HG02798 (cell line): Measurements from ENCODE around the gene IMP3.
"Not testable (repeated sequence)": the region's sequence is repeated elsewhere in the genome, so short reads cannot be mapped to it uniquely, and the experiment has no call there.

Experiments used
- ATAC-seq: cut with Tn5 transposase; IDR thresholded peaks from one replicate; pipeline ENCODE4 v1.9.1; 2021; ENCODE audit warnings: mild to moderate bottlenecking; ENCODE audit not compliant: unreplicated experiment, poor library complexity

IMP3 gene, protein sequence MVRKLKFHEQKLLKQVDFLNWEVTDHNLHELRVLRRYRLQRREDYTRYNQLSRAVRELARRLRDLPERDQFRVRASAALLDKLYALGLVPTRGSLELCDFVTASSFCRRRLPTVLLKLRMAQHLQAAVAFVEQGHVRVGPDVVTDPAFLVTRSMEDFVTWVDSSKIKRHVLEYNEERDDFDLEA

GRCh38 chr15:75639709-75640482, at the start of gene IMP3:
IMP3 (minus strand) TSS chr15:75640224; CDS start chr15:75640168, 56 bp downstream.
- peak; percentile 94 for ATAC-seq

DNA sequence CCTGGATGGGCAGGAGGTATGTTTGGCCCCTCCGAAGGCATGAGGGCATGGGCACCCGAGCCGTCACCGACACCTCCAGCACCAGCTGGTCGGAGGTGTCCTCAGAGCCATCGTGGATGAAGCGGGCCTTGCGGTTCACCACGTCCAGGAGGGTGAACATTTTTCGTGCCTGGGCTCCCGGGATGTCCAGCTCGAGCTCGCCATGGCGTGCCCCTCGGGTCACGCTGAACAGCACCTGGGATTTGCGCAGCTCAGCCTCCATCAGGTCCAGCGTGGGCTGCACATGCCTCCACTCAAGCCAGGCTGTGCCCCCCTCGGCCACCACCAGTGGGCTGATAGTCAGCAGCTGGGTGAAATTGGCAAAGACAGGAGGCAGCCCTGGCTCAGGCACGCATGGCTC, 49.4 kb upstream of the IMP3 start:
- ATAC-seq = not testable (repeated sequence)

DNA sequence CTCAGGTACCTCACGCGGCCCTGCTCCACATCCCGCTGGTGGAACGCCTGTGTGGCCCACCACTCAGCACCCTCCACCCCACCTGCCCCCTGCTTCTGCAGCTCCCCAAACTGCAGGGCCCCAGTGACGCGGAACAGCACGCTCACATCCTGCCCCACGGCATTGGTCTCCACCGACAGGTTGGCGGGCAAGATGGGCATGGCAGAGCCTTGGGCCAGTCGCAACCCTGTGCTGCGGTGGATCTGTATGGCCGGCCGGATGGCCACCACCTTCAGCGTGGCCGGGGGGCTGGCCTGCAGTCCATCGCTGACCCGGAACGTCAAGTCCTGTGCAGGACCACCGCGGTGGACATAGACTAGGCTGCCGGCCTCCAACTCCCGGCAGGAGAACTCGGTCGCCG, 48.8 kb upstream of the IMP3 start:
- no peak for ATAC-seq

DNA sequence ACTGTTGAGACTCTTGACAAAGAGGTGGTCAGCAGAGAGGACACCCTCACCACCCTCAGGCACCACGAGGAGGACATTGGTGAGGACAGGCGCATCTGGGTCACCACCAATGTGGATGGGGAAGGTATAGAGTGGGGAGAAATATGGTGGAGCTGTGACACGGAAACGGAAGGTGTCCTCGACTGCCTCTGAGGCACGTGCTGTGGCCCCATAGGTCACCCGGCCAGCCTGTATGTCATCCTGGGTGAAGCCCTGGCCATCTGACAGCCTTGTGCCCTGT, 48.2 kb upstream of the IMP3 start:
- ATAC-seq = no peak

DNA sequence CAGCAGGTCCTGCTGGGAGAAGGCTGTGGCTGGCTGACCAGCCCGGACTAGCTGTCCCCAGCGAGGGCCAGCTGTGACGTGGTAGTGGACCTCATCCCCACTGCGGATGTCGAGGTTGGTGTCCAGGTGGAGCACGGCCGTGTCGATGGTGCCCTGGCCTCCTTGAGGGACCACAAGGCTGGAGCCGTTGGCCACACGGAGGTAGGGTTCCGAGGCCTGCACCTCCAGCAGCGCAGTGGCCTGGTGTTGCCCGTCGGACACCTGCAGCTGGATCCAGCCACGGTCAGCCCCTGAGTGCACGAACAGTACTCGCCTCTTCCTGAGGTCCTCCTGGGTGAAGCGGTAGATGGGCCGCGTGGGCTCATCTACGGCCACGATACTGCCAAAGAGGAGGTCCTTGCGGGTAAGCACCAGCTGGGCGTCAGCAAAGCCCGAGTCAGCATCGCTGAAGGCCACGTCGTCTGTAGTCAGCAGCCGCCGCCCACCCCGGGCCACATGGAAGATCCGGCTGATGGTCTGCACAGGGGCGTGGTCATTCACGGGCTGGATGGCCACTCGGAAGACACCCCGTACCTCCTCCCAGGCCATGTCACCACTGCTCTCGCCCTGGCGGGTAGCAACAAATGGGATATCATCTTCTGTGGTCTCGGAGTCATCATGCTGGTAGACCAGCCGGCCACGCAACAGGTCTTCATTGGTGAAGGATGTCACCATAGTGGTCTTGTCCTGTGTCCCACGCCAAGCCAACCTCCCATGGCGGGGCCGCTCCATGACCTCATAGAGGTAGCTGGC, 47.7 kb upstream of the IMP3 start:
- ATAC-seq = no peak

- peak; percentile 62 for ATAC-seq
Observed at GRCh38 chr15:75686212-75686642, 46.2 kb upstream of the IMP3 start.

DNA sequence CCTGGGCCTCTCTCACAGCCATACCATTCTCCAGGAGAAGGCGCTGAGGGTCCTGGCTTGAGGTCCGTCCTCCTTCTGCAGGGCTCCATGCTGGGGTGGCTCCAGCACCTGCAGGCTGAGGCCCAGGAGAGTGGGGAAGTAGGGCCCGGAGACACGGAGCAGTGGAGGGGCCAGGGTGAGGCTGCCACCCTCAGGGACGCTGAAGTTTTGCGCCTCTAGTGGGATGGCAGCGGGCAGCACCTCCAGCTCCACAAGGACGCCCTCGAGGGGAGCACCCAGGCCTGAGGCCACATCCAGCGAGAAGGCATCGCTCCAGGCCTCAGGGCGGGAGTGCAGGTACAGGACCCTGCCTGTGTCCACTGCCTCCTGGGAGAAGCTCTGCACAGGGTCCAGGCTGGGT, 45.2 kb upstream of the IMP3 start:
- ATAC-seq = no peak

- ATAC-seq = no peak
Observed at GRCh38 chr15:75684648-75685047, 44.6 kb upstream of the IMP3 start.

DNA sequence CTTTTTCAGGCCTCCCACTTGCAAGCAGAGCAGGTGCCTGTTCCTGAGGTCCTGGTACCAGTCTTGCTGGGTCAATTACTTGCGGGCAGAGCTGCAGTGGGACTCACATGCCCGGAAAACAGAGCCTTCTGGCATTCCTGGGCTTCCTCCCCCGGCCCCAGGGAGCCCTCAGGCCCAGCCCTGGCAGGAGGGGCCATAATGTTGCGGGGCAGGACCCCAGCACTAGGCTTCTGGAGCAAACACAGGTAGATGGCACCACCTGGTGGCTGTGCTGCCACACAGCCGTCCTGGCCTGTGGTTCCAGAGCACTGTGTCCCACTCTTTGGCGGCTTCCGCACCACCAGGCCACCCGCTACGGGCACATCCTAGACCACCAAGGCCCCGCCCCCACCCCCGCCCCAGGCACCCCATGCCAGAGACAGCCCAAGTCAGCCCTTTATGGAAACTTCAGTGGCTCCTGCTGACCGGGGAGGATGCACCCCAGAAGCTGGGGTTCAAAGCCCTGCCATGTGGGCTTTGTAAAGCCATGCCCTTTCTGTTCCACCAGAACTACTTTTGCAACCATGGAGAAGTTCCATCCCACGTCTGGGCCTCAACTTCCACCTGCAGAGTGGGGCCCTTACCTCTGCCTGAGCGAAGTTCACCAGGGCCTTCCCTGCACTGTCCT, 43.8 kb upstream of the IMP3 start:
- peak; percentile 62 for ATAC-seq

GRCh38 chr15:75682181-75683135, 42.4 kb upstream of the IMP3 start:
- no peak for ATAC-seq

DNA sequence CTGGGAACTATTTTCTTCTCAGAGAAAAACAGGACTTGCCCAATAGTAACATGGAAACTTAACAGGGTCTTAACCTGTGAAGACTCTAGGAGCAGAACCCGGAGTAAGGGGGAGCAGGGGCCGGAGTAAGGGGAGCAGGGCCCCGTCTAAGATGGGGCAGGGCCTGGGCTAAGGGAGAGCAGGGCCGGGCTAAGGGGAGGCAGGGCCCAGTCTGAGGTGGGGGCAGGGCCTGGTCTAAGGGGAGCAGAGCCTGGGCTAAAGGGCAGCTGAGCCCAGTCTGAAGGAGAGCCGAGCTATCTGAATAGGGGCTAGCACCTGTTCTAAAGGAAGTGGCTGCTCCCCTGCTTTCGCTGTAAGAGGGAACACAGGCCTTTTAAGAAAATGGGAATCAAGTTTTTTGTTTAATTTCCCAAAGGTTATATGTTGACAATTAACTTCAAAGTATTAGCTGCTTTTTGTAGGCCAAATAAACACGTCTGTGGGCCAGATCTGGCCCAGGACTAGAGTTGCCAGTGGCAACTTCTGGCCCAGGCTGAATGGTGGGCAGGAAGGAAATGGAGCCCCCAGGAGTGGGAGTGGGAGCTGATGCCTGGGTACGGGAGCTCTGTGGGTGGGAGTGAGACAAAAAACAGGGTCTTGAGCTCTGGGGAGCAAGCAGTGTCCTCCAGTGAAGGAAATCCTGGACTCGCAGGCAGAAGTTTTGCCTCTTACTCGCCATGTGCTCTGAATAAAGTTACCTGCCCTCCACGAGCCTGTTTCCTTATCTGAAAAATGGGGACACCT, 40.2 kb upstream of the IMP3 start:
- no peak for ATAC-seq

- ATAC-seq = not testable (repeated sequence)
Observed at GRCh38 chr15:75678324-75678690, 38.3 kb upstream of the IMP3 start.

DNA sequence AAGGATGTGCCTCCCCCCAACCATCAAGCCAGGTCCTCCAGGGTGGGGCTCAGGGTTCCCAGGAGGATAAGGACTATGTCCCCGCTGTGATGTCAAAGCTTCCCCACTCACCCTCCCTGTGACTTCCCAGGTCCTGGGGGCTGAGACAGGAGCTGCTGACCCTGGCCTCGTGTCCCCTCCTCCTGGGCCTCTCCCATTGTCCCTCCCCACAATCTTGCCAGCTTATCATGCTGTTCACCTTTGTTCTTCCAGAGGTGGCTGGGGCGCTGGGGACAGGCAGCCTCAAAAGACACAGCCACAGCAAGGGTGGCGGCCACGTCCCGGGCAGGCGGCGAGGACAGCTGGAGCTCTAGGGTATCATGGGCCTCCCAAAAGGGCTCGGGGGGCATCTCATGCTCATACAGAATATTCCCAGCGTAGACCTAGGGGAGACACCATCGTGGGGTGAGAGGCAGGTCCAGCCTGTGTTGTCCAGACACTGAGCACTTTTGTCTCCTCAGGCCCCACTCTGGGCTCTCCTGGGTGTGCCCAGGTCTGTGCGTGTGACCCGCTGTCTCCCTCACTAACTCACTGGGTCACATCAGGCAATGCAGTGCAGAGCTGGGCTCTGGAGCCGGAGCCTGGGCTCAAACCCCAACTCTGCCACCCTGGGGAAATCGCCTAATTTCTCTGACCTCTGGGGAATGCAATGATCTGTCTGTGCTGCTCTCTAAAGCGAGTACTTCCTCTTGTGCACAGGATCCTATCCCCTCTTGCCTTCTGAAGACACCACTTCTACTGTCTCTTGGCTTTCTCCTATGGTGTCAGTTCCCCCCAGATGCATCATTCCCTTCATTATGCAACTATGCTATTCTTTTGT, 37.7 kb upstream of the IMP3 start:
- no peak for ATAC-seq

GRCh38 chr15:75676688-75677464, 36.9 kb upstream of the IMP3 start:
- ATAC-seq = no peak

DNA sequence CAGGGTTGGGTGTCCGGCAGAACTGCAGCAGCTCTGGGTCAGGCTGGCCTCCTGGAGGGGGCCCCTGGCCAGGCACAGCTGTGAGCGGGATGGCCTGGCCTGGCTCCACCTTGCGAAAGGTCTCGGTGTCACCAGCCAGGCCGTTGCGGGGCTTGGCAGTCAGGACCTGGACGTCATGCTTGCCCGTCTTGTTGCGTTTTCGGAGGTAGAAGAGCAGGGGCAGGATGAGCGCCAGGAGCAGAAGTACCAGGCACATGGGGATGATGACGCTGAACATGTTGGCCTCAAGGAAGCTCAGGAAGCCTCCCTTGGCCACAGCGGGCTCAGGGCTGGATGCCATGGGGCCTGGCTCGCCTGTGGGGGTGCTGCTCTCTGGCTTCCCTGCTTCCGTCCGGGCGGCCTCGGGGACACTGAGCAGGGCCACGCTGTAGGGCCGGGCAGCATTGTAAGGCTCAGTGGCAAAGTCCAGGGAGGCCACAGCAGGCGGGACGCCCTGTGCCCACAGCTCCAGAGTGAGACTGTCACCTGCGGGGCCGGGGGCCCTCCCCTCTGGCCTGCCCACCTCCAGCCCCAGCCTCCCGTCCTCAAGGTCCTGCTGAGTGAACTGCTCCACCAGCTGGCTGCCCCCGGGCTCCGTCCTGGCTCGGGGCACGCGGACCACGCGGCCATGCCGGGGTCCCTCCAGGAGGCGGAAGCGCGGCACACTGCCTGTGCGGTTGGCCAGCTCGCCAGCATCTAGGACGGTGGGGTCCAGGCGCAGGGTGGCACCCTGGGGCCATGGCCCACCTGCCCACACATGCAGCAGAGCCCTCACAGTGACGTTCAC, 35.8 kb upstream of the IMP3 start:
- no peak for ATAC-seq

DNA sequence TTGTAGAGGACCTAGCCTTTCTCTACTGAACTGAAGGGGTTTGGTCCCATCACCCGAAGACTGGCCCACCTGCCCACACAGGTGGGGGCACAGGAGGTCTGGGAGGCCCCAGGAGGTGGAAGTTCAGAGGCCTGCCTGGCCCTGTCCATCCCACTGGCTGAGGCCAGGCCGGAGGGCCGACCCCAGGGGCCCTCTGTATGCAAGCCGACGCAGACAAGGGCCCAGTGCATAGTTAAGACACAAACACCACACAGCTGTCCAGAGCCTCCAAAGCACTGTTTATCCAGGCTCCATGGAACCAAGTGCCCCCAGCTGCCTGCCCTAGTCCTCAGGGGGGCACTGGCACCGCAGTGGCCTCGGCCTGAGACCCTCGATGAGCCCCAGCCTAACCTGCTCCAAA, 34.3 kb upstream of the IMP3 start:
- no peak for ATAC-seq
